WTC11 (cell line): ENCODE data around the gene STT3B.

Experiments
- AFF4 ChIP-seq: sonication (generic); formaldehyde crosslinking; IDR thresholded peaks from 2 replicates; pipeline ENCODE4 v1.8.1; 2023; ENCODE audit warnings: mild to moderate bottlenecking, missing genetic modification reagents, borderline replicate concordance
- ATF6 ChIP-seq: sonication (generic); formaldehyde crosslinking; IDR thresholded peaks from 2 replicates; pipeline ENCODE4 v1.8.1; 2023; ENCODE audit warnings: mild to moderate bottlenecking, missing genetic modification reagents
- CREB1 ChIP-seq: sonication (generic); formaldehyde crosslinking; IDR thresholded peaks from 2 replicates; pipeline ENCODE4 v1.8.0; 2023; ENCODE audit warnings: mild to moderate bottlenecking, missing genetic modification reagents
- CTCF ChIP-seq: fragments of 200-600 bp; IDR thresholded peaks from 2 replicates; pipeline ENCODE4 v1.8.0; 2022; ENCODE audit warnings: antibody characterized with exemption
- ELF4 ChIP-seq: sonication (generic); formaldehyde crosslinking; IDR thresholded peaks from 2 replicates; pipeline ENCODE4 v1.8.1; 2022; ENCODE audit warnings: low read depth, mild to moderate bottlenecking, moderate library complexity, missing genetic modification reagents
- JUN ChIP-seq: sonication (generic); formaldehyde crosslinking; IDR thresholded peaks from 2 replicates; pipeline ENCODE4 v1.8.0; 2023; ENCODE audit warnings: mild to moderate bottlenecking, missing genetic modification reagents
- KAT7 ChIP-seq: sonication (generic); formaldehyde crosslinking; IDR thresholded peaks from 2 replicates; pipeline ENCODE4 v1.8.1; 2023; ENCODE audit warnings: missing genetic modification reagents, mild to moderate bottlenecking, borderline replicate concordance
- MXD4 ChIP-seq: fragments of 250-450 bp; sonication (Bioruptor Pico); IDR thresholded peaks from 2 replicates; pipeline ENCODE4 v1.8.0; 2021; ENCODE audit warnings: mild to moderate bottlenecking, moderate library complexity, borderline replicate concordance
- NFATC4 ChIP-seq: fragments of 250-450 bp; sonication (Bioruptor Pico); IDR thresholded peaks from 2 replicates; pipeline ENCODE4 v1.9.0; 2021; ENCODE audit warnings: mild to moderate bottlenecking
- SMAD3 ChIP-seq: sonication (generic); formaldehyde crosslinking; IDR thresholded peaks from 2 replicates; pipeline ENCODE4 v1.8.0; 2022; ENCODE audit warnings: missing genetic modification reagents, mild to moderate bottlenecking, borderline replicate concordance
- SP1 ChIP-seq: sonication (generic); formaldehyde crosslinking; conservative IDR thresholded peaks from 2 replicates; pipeline ENCODE4 v1.8.1; 2022; ENCODE audit warnings: missing genetic modification reagents
- ZNF263 ChIP-seq: sonication (generic); formaldehyde crosslinking; IDR thresholded peaks from 2 replicates; pipeline ENCODE4 v1.8.1; 2022; ENCODE audit warnings: low read depth, mild to moderate bottlenecking, moderate library complexity, missing genetic modification reagents
- ZNF317 ChIP-seq: sonication (generic); formaldehyde crosslinking; IDR thresholded peaks from 2 replicates; pipeline ENCODE4 v1.8.1; 2023; ENCODE audit warnings: low read depth, mild to moderate bottlenecking, moderate library complexity, missing genetic modification reagents, borderline replicate concordance
- ZNF416 ChIP-seq: fragments of 250-450 bp; sonication (Bioruptor Pico); IDR thresholded peaks from 2 replicates; pipeline ENCODE4 v1.9.0; 2021; ENCODE audit warnings: mild to moderate bottlenecking, inconsistent platforms

GRCh38 chr3:31600431-31600830, 67.7 kb downstream of the STT3B start:
- no peak for TF ChIP-seq SMAD3 (CRISPR knock-in tag)
- TF ChIP-seq JUN: no peak
- no peak for TF ChIP-seq AFF4 (CRISPR knock-in tag)
- TF ChIP-seq NFATC4 (CRISPR knock-in tag): no peak
- no peak for TF ChIP-seq ZNF416 (CRISPR knock-in tag)
- TF ChIP-seq ELF4 (CRISPR knock-in tag): no peak
- TF ChIP-seq ZNF317 (CRISPR knock-in tag): no peak
- TF ChIP-seq KAT7 (CRISPR knock-in tag): no peak
- TF ChIP-seq CTCF: no peak
- no peak for TF ChIP-seq CREB1 (CRISPR knock-in tag)
- TF ChIP-seq ATF6: no peak
- TF ChIP-seq MXD4: no peak
- TF ChIP-seq ZNF263 (CRISPR knock-in tag): no peak
- no peak for TF ChIP-seq SP1 (CRISPR knock-in tag)
